Measurements from ENCODE around the gene ARMC9. TPM values are rescaled to one million over a fixed set of nuclear protein-coding genes. Genes with fewer than 3 reads are reported as not detected.
"Not testable (repeated sequence)": the region's sequence is repeated elsewhere in the genome, so short reads cannot be mapped to it uniquely, and the experiment has no call there.

Gene ARMC9
- total RNA-seq, 1 donor: 189 TPM

- no peak for TF ChIP-seq CTCF (IDR thresholded peaks at IDR 0.05; ENCODE audit: insufficient read depth, low read depth, low read length)
- DNase-seq (ENCODE audit: low read depth): no peak
- H3K4me3 ChIP-seq (ENCODE audit: low read depth, low read length): peak overlapping the region; percentile 29
Measured at GRCh38 chr2:231396058-231396821, 197.8 kb downstream of the ARMC9 start.

- H3K4me3 ChIP-seq (ENCODE audit: low read depth, low read length): no peak overlapping the region
- no peak for DNase-seq (ENCODE audit: low read depth)
- TF ChIP-seq CTCF (IDR thresholded peaks at IDR 0.05; ENCODE audit: insufficient read depth, low read depth, low read length): no peak
Measured at GRCh38 chr2:231397011-231397927, 198.8 kb downstream of the ARMC9 start.

GRCh38 chr2:231397928-231398294 is 199.5 kb downstream of the ARMC9 start:
- no peak for TF ChIP-seq CTCF (IDR thresholded peaks at IDR 0.05; ENCODE audit: insufficient read depth, low read depth, low read length)
- DNase-seq (ENCODE audit: low read depth): no peak
- no peak overlapping the region for H3K4me3 ChIP-seq (ENCODE audit: low read depth, low read length)

GRCh38 chr2:231398585-231398984 is 200.2 kb downstream of the ARMC9 start:
- DNase-seq (ENCODE audit: low read depth): no peak
- no peak for TF ChIP-seq CTCF (IDR thresholded peaks at IDR 0.05; ENCODE audit: insufficient read depth, low read depth, low read length)
- no peak overlapping the region for H3K4me3 ChIP-seq (ENCODE audit: low read depth, low read length)

- no peak for DNase-seq (ENCODE audit: low read depth)
- no peak for TF ChIP-seq CTCF (IDR thresholded peaks at IDR 0.05; ENCODE audit: insufficient read depth, low read depth, low read length)
Measured at GRCh38 chr2:231399046-231399852, 200.8 kb downstream of the ARMC9 start.

GRCh38 chr2:231399853-231400680 is 201.6 kb downstream of the ARMC9 start:
- DNase-seq (ENCODE audit: low read depth): peak; percentile 13
- H3K4me3 ChIP-seq (ENCODE audit: low read depth, low read length): no peak overlapping the region
- TF ChIP-seq CTCF (IDR thresholded peaks at IDR 0.05; ENCODE audit: insufficient read depth, low read depth, low read length): peak; percentile 15

More at GRCh38 chr2:231399046-231399852, 200.8 kb downstream of the ARMC9 start:
- no peak overlapping the region for H3K4me3 ChIP-seq (ENCODE audit: low read depth, low read length)

GRCh38 chr2:231400681-231401080 is 202.2 kb downstream of the ARMC9 start:
- not testable (repeated sequence) for H3K4me3 ChIP-seq (ENCODE audit: low read depth, low read length)

GRCh38 chr2:231401101-231401500 is 202.7 kb downstream of the ARMC9 start:
- DNase-seq (ENCODE audit: low read depth): not testable (repeated sequence)

More at GRCh38 chr2:231400681-231401080, 202.2 kb downstream of the ARMC9 start:
- not testable (repeated sequence) for DNase-seq (ENCODE audit: low read depth)

More at GRCh38 chr2:231401101-231401500, 202.7 kb downstream of the ARMC9 start:
- H3K4me3 ChIP-seq (ENCODE audit: low read depth, low read length): not testable (repeated sequence)

All from fibroblast of villous mesenchyme (primary cell).